ENCODE measurements around the gene BST1.

BST1 gene

GRCh38 chr4:15676899-15677298 lies 26.0 kb upstream of the BST1 start:
- no peak for DNase-seq

GRCh38 chr4:15677507-15677988 lies 25.3 kb upstream of the BST1 start:
- peak; percentile 15 for DNase-seq

- DNase-seq: no peak
Measured at GRCh38 chr4:15681067-15681371, 21.8 kb upstream of the BST1 start.

GRCh38 chr4:15681372-15682241 lies 21.3 kb upstream of the BST1 start, which contains the start of gene FAM200B:
Gene FAM200B (plus strand): TSS chr4:15681827. CDS start chr4:15686978, 5,151 bp downstream.
- peak; percentile 86 for DNase-seq

GRCh38 chr4:15682242-15683142 lies 20.4 kb upstream of the BST1 start:
- no peak for DNase-seq

GRCh38 chr4:15683143-15683495 lies 19.7 kb upstream of the BST1 start:
- DNase-seq: no peak

GRCh38 chr4:15684498-15684897 lies 18.4 kb upstream of the BST1 start:
- no peak for DNase-seq

- no peak for DNase-seq
Measured at GRCh38 chr4:15688051-15688450, 14.8 kb upstream of the BST1 start.

GRCh38 chr4:15689540-15689939 lies 13.3 kb upstream of the BST1 start:
- no peak for DNase-seq

GRCh38 chr4:15690020-15690809 lies 12.7 kb upstream of the BST1 start:
- DNase-seq: no peak

GRCh38 chr4:15691346-15692135 lies 11.3 kb upstream of the BST1 start:
- DNase-seq: no peak

- DNase-seq: no peak
Measured at GRCh38 chr4:15692602-15693001, 10.3 kb upstream of the BST1 start.

- DNase-seq: peak; percentile 35
Measured at GRCh38 chr4:15694431-15694830, 8.4 kb upstream of the BST1 start.

- DNase-seq: peak; percentile 49
Measured at GRCh38 chr4:15695240-15695699, 7.6 kb upstream of the BST1 start.

GRCh38 chr4:15695729-15696128 lies 7.1 kb upstream of the BST1 start:
- DNase-seq: no peak

- DNase-seq: no peak
Measured at GRCh38 chr4:15696866-15697265, 6.0 kb upstream of the BST1 start.

- no peak for DNase-seq
Measured at GRCh38 chr4:15703439-15703838, 574 bp downstream of the BST1 start.

- DNase-seq: no peak
Measured at GRCh38 chr4:15704129-15704528, 1.3 kb downstream of the BST1 start.

- DNase-seq: no peak
Measured at GRCh38 chr4:15706646-15707362, 3.9 kb downstream of the BST1 start.

GRCh38 chr4:15707363-15707715 lies 4.5 kb downstream of the BST1 start:
- no peak for DNase-seq

- DNase-seq: no peak
Measured at GRCh38 chr4:15711762-15712161, 8.9 kb downstream of the BST1 start.

GRCh38 chr4:15712214-15712613 lies 9.3 kb downstream of the BST1 start:
- DNase-seq: no peak
